HG02981 (cell line): ENCODE data around the gene SRSF9.

ENCODE experiments used
- ATAC-seq: cut with Tn5 transposase; IDR thresholded peaks from one replicate; pipeline ENCODE4 v1.9.1; 2021; ENCODE audit warnings: mild to moderate bottlenecking, moderate library complexity; ENCODE audit not compliant: unreplicated experiment

Gene SRSF9

GRCh38 chr12:120413901-120414695 lies 55.5 kb downstream of the SRSF9 start:
- ATAC-seq = no peak

- ATAC-seq = no peak
These were observed 57.1 kb downstream of the SRSF9 start for GRCh38 chr12:120412421-120412820.
